Sigmoid colon (tissue), 7 donors: ENCODE data around the gene PGS1. TPM values are rescaled to one million over a fixed set of nuclear protein-coding genes. Genes with fewer than 3 reads are reported as not detected.

Experiments
- DNase-seq: peaks from one replicate; pipeline ENCODE4 v3.0.0-alpha.2; 2019
- H3K27ac ChIP-seq, 4 donors: fragments of 200-600 bp; sonication (generic); one replicate each; pipeline ENCODE4 v1.5.1; 2016 to 2019; ENCODE audit warnings: mild to moderate bottlenecking in 1 of 4
- H3K27me3 ChIP-seq, 3 donors: fragments of 200-600 bp; sonication (generic); one replicate each; pipeline ENCODE4 v1.5.1; 2019; ENCODE audit warnings: mild to moderate bottlenecking in 1 of 3
- H3K36me3 ChIP-seq, 4 donors: fragments of 200-600 bp; sonication (generic); one replicate each; pipeline ENCODE4 v1.5.1; 2016 to 2019
- H3K4me1 ChIP-seq, 4 donors: fragments of 200-600 bp; sonication (generic); one replicate each; pipeline ENCODE4 v1.5.1; 2017 to 2019
- H3K4me3 ChIP-seq, 4 donors: fragments of 200-600 bp; sonication (generic); one replicate each; pipeline ENCODE4 v1.5.1; 2017 to 2019; ENCODE audit warnings: mild to moderate bottlenecking in 2 of 4, moderate library complexity in 1 of 4
- H3K9me3 ChIP-seq, 4 donors: fragments of 200-600 bp in 3 of 4; sonication (generic) in 3 of 4; one replicate each; pipeline versions ENCODE4 v1.5.1 to v1.6.1; 2013 to 2019
- CTCF ChIP-seq, 4 experiments: fragments of 450-650 bp in 3 of 4; fragments of 200-600 bp in 1 of 4; IDR thresholded peaks; one replicate each; pipeline ENCODE4 v1.5.1; 2016 to 2019; ENCODE audit warnings: antibody characterized with exemption in 4 of 4, mild to moderate bottlenecking in 3 of 4, moderate library complexity in 2 of 4
- EP300 ChIP-seq, 4 donors: sonication (generic); formaldehyde crosslinking; IDR thresholded peaks; one replicate each; pipeline ENCODE4 v1.6.1; 2017; ENCODE audit warnings: antibody characterized with exemption in 4 of 4
- POLR2A ChIP-seq, 2 donors: fragments of 450-650 bp; IDR thresholded peaks; one replicate each; pipeline ENCODE4 v1.6.1; 2016; ENCODE audit warnings: antibody characterized with exemption in 2 of 2, mild to moderate bottlenecking in 2 of 2, moderate library complexity in 2 of 2
- POLR2AphosphoS5 ChIP-seq, 4 donors: sonication (generic); formaldehyde crosslinking; IDR thresholded peaks; one replicate each; pipeline ENCODE4 v1.6.1; 2017; ENCODE audit warnings: antibody characterized with exemption in 4 of 4
- WGBS, 2 donors: extraction: QIAGEN DNeasy Blood & Tissue Kit; methylation state at CpG; one replicate each; pipeline ENCODE4 v1.1.7; 2013; 5-methylcytosine and 5-hydroxymethylcytosine counted together
- intact Hi-C: fragments of 100-400 bp; cut with DNase I; formaldehyde crosslinking; loops from one replicate; pipeline ENCODE4 v1.15.1; 2023
- polyA plus RNA-seq, 3 donors: library from polyadenylated mRNA; stranded (reverse); fragments of 200-250 nt; gene quantifications; one replicate each; pipeline ENCODE4 v1.2.3, GENCODE V29; 2013
- total RNA-seq, 4 donors: library from RNA; depleted of rRNA; stranded (reverse); fragments of >200 nt; gene quantifications; one replicate each; pipeline ENCODE4 v1.1.0, GENCODE V29; 2016
- donor health status: healthy with polysubstance abuse.
- donor health status: Bipolar disorder and iron deficiency.
- donor health status: healthy.

PGS1 gene
- total and polyA plus RNA-seq, 7 donors: 9.9 to 36.9 (median 28.6) TPM

GRCh38 chr17:78341559-78342448 is 36.6 kb upstream of the PGS1 start:
- WGBS, 2 donors: 2 to 4% methylated on average over 95 of the region's 95 CpGs
- Histone ChIP-seq H3K4me3 (peak overlapping the region; percentile 1 to 52 (median 46)), H3K27me3 (no peaks in the 10 kb centered on the region), H3K9me3 (no peaks in the 10 kb centered on the region), H3K27ac (peak overlapping the region; percentile 90 to 93 (median 92)), H3K4me1 (peaks cover 0 to 47% (median 39%) of the 10 kb centered on the region in 4 donors), H3K36me3 (no peaks in the 10 kb centered on the region)
- intact Hi-C loops: loop anchor here (1.0 kb wide), 1 partner anchor 18 kb away; the partner anchor contains the start of gene SOCS3
- TF ChIP-seq EP300 (IDR thresholded peaks at IDR 0.05) (no peak), POLR2AphosphoS5 (IDR thresholded peaks at IDR 0.05) (peak; percentile 34 to 79 (median 74))
- peak; percentile 89 for DNase-seq

DNA sequence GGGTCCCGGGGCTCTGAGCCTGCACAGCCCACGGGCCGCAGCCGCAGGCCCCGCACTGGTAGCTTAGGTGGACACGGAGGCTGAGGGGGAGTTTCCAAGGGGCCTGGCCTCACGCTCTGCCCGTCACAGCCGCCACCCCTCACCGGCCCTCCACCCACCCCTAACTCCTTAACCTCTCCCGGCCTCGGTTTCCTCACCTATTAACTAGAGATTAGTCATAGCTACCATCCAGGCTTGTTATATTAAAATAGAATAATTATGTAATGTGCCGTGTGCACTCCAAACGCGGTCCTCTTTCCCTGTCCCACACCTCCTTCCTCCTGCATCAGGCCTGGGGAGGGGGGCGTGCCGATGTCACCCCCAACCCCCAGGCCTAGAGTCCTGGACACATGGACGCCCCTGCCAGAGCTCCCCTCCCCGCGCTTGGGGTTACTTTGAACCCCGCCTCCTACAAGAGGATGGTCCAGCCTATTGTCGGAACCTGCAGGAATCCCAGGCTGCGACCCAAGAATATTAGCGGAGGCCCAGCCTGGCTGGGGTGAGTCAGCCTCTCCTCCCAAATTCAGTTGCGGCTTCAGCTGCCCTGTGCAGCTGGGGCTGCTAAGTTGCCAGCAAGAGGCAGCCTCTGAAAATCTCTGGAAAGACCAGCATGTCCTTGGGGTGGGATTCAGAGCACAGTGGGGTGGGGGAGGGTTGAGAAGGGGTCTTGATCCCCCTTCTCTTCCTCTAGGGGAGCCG is 35.8 kb upstream of the PGS1 start:
- no peaks in the 10 kb centered on the region for H3K27me3 ChIP-seq
- DNase-seq: peak; percentile 89
- H3K4me3 ChIP-seq: peak overlapping the region; percentile 1 to 52 (median 46)
- TF ChIP-seq POLR2AphosphoS5 (IDR thresholded peaks at IDR 0.05) (peak in 1 of 4 donors; percentile 13), CTCF (IDR thresholded peaks at IDR 0.05) (no peak), EP300 (IDR thresholded peaks at IDR 0.05) (no peak), POLR2A (IDR thresholded peaks at IDR 0.05) (no peak)
- H3K9me3 ChIP-seq: no peaks in the 10 kb centered on the region
- H3K4me1 ChIP-seq: peaks cover 0 to 47% (median 39%) of the 10 kb centered on the region in 4 donors
- intact Hi-C loops: loop anchor here (1.0 kb wide), 1 partner anchor 18 kb away; the partner anchor contains the start of gene SOCS3
- H3K27ac ChIP-seq: peak overlapping the region; percentile 90 to 93 (median 92)
- whole genome bisulfite sequencing, 2 donors: 40 to 46% methylated on average over 26 of the region's 26 CpGs
- H3K36me3 ChIP-seq: no peaks in the 10 kb centered on the region

DNA sequence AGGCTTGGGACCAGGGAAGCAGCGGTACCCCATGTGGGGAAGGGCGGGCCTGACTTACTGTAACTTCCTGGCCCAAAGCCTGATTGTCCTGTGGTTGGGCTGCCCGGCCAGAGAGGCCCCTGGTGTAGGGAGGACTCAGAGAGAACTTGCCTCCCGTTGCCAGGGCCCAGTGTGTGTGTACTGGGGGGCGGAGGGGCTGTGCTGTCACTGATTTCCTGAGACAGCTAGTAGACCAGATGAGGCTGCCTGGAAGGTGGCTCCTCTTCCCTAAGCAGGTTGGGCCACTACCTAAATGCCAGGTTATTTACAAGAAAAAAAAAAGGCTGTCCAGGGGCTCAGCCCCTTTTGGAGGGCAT is 35.3 kb upstream of the PGS1 start:
- no peaks in the 10 kb centered on the region for H3K36me3 ChIP-seq
- H3K4me3 ChIP-seq: peak overlapping the region in 1 of 4 donors; percentile 52
- intact Hi-C loops: no loop called here
- H3K27me3 ChIP-seq: no peaks in the 10 kb centered on the region
- H3K4me1 ChIP-seq: peaks cover 0 to 47% (median 39%) of the 10 kb centered on the region in 4 donors
- WGBS, 2 donors: 22 to 53% methylated on average over 5 of the region's 5 CpGs
- H3K9me3 ChIP-seq: no peaks in the 10 kb centered on the region
- DNase-seq: peak; percentile 91
- H3K27ac ChIP-seq: peak overlapping the region; percentile 90 to 93 (median 92)
- TF ChIP-seq CTCF (IDR thresholded peaks at IDR 0.05) (no peak), POLR2AphosphoS5 (IDR thresholded peaks at IDR 0.05) (peak in 1 of 4 donors; percentile 65)

DNA sequence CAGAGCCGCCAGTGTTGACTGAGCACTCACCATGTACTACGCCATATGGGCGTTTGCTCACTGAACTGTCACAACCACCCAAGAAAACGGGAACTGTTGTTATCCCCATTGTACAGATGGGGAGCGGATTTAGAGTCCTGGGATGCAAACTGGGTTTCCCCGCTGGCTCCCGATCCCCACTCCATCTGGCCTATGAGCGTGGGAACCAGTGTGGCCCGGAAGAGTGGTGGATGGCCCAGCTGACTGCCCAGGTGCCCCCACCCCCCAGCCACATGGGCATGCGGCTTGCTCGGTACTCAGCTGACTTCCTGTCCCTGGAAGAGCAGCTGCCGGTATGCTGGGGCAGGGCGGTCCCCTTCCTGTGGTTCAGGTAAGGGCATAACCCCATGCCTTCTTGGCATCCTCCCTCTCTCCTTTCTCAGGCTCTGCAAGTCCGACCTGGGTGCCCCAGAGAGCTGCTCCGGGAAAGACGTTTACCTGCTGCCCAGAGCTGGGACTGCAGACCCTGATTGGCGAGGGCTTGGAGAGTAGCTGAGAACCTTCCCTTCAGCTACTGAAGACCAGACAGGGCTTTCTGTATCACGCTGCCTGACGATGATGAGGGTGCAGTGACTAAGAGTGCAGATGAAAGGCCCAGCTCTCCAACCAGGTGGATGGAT is 34.8 kb upstream of the PGS1 start:
- TF ChIP-seq CTCF (IDR thresholded peaks at IDR 0.05): no peak
- TF ChIP-seq EP300 (IDR thresholded peaks at IDR 0.05): peak in 1 of 4 donors; percentile 47
- peak in 2 of 4 donors; percentile 25 to 60 for TF ChIP-seq POLR2AphosphoS5 (IDR thresholded peaks at IDR 0.05)
- Histone ChIP-seq H3K9me3 (no peaks in the 10 kb centered on the region), H3K27ac (peak overlapping the region; percentile 90 to 93 (median 92)), H3K4me3 (no peak overlapping the region), H3K4me1 (peaks cover 0 to 47% (median 39%) of the 10 kb centered on the region in 4 donors), H3K36me3 (no peaks in the 10 kb centered on the region), H3K27me3 (no peaks in the 10 kb centered on the region)
- 50 to 77% methylated on average over 19 of the region's 19 CpGs for WGBS, 2 donors
- no peak for DNase-seq
- intact Hi-C loops: no loop called here
